HepG2 (cell line): ENCODE data around the gene P2RY6. TPM values are rescaled to one million over a fixed set of nuclear protein-coding genes. Genes with fewer than 3 reads are reported as not detected.

Experiments used
- CAMTA2 ChIP-seq: sonication (generic); formaldehyde crosslinking; IDR thresholded peaks from 2 replicates; pipeline ENCODE4 v1.4.0; 2020; ENCODE audit warnings: mild to moderate bottlenecking, missing genetic modification reagents, borderline replicate concordance
- CBX2 ChIP-seq, 2 experiments: fragments of 200-600 bp in 1 of 2; sonication (generic); formaldehyde crosslinking in 1 of 2; IDR thresholded peaks; 2 replicates each; pipeline versions ENCODE4 v1.7.0 to v1.8.1; 2018 to 2022; ENCODE audit warnings: low read depth in 2 of 2, low read length in 1 of 2, mild to moderate bottlenecking in 1 of 2, missing genetic modification reagents in 1 of 2
- DNMT3B ChIP-seq: conservative IDR thresholded peaks from 2 replicates; pipeline ENCODE4 v1.6.1; 2016; ENCODE audit warnings: missing biosample characterization, control low read depth
- FOXM1 ChIP-seq: sonication (generic); formaldehyde crosslinking; IDR thresholded peaks from 2 replicates; pipeline ENCODE4 v1.5.0; 2020; ENCODE audit warnings: missing genetic modification reagents
- GLI4 ChIP-seq: sonication (generic); formaldehyde crosslinking; IDR thresholded peaks from 2 replicates; pipeline ENCODE4 v1.5.1; 2020; ENCODE audit warnings: missing genetic modification reagents, mild to moderate bottlenecking, moderate library complexity, borderline replicate concordance
- HHEX ChIP-seq: IDR thresholded peaks from 2 replicates; pipeline ENCODE4 v1.6.1; 2016; ENCODE audit warnings: control low read depth
- MIER3 ChIP-seq: IDR thresholded peaks from 2 replicates; pipeline ENCODE4 v1.6.1; 2016; ENCODE audit warnings: missing compliant biosample characterization, borderline replicate concordance
- RELA ChIP-seq: sonication (generic); formaldehyde crosslinking; IDR thresholded peaks from 2 replicates; pipeline ENCODE4 v1.4.0; 2020; ENCODE audit warnings: missing genetic modification reagents
- SP4 ChIP-seq: sonication (generic); formaldehyde crosslinking; IDR thresholded peaks from 2 replicates; pipeline ENCODE4 v1.8.1; 2023; ENCODE audit warnings: mild to moderate bottlenecking, missing genetic modification reagents
- TBP ChIP-seq: sonication (generic); formaldehyde crosslinking; IDR thresholded peaks from 2 replicates; pipeline ENCODE4 v1.5.0; 2020; ENCODE audit warnings: missing genetic modification reagents
- THAP11 ChIP-seq: IDR thresholded peaks from 2 replicates; pipeline ENCODE4 v1.6.1; 2016; ENCODE audit warnings: missing biosample characterization, missing genetic modification reagents
- TP53 ChIP-seq: sonication (generic); formaldehyde crosslinking; conservative IDR thresholded peaks from 2 replicates; pipeline ENCODE4 v1.4.0; 2020; ENCODE audit warnings: missing genetic modification reagents
- ZC3H13 ChIP-seq: sonication (generic); formaldehyde crosslinking; IDR thresholded peaks from 2 replicates; pipeline ENCODE4 v1.8.1; 2023; ENCODE audit warnings: mild to moderate bottlenecking, missing genetic modification reagents, moderate library complexity
- ZNF256 ChIP-seq: sonication (generic); formaldehyde crosslinking; conservative IDR thresholded peaks from 2 replicates; pipeline ENCODE4 v1.4.0; 2020; ENCODE audit warnings: missing genetic modification reagents
- ZNF274 ChIP-seq: sonication (generic); formaldehyde crosslinking; IDR thresholded peaks from 2 replicates; pipeline ENCODE4 v1.5.1; 2020; ENCODE audit warnings: mild to moderate bottlenecking, missing genetic modification reagents
- ZNF350 ChIP-seq: sonication (generic); formaldehyde crosslinking; IDR thresholded peaks from 2 replicates; pipeline ENCODE4 v1.4.0; 2020; ENCODE audit warnings: mild to moderate bottlenecking, low read depth, missing genetic modification reagents, borderline replicate concordance
- ZNF772 ChIP-seq: sonication (generic); formaldehyde crosslinking; IDR thresholded peaks from 2 replicates; pipeline ENCODE4 v1.5.0; 2020; ENCODE audit warnings: mild to moderate bottlenecking, missing genetic modification reagents
- ZNF839 ChIP-seq: sonication (generic); formaldehyde crosslinking; IDR thresholded peaks from 2 replicates; pipeline ENCODE4 v1.4.0; 2020; ENCODE audit warnings: missing genetic modification reagents, mild to moderate bottlenecking, borderline replicate concordance
- ZSCAN20 ChIP-seq: sonication (generic); formaldehyde crosslinking; IDR thresholded peaks from 2 replicates; pipeline ENCODE4 v1.4.0; 2020; ENCODE audit warnings: missing genetic modification reagents, mild to moderate bottlenecking, borderline replicate concordance
- ZSCAN29 ChIP-seq: sonication (generic); formaldehyde crosslinking; conservative IDR thresholded peaks from 2 replicates; pipeline ENCODE4 v1.4.0; 2020; ENCODE audit warnings: mild to moderate bottlenecking, missing genetic modification reagents
- ZSCAN31 ChIP-seq: sonication (generic); formaldehyde crosslinking; IDR thresholded peaks from 2 replicates; pipeline ENCODE4 v1.5.0; 2020; ENCODE audit warnings: low read depth, mild to moderate bottlenecking, missing genetic modification reagents
- polyA plus RNA-seq, 8 experiments: library from polyadenylated mRNA; depleted of rRNA in 3 of 8; stranded (reverse) in 7 of 8; unstranded in 1 of 8; fragments of >200 nt; fragmentation: Illumina TruSeq in 4 of 8; extraction: Trizol in 4 of 8; gene quantifications; 2 replicates each; pipeline versions ENCODE4 v1.2.1 to v1.2.3, GENCODE V29; 2011 to 2016; ENCODE audit warnings: low read depth in 4 of 8, missing spikeins in 1 of 8, mixed read lengths in 1 of 8; ENCODE audit not compliant: insufficient read depth in 1 of 8
- total RNA-seq, 5 experiments: library from RNA; depleted of rRNA; stranded (reverse); fragments of >200 nt; fragmentation: Illumina TruSeq; extraction: Trizol; gene quantifications; 2 replicates each; pipeline ENCODE4 v1.2.3, GENCODE V29; 2016; ENCODE audit warnings: low read depth in 1 of 5
- TF ChIP-seq, protein P1 (sequence below): sonication (generic); formaldehyde crosslinking; IDR thresholded peaks from 2 replicates; pipeline ENCODE4 v1.5.1; 2020; ENCODE audit warnings: mild to moderate bottlenecking, missing genetic modification reagents, borderline replicate concordance
- TF ChIP-seq, protein P2 (sequence below): sonication (generic); formaldehyde crosslinking; IDR thresholded peaks from 2 replicates; pipeline ENCODE4 v1.5.0; 2020; ENCODE audit warnings: missing genetic modification reagents, mild to moderate bottlenecking, borderline replicate concordance

The P2RY6 gene
- total and polyA plus RNA-seq, 2 of the 13 experiments (the other 11 are each of a cell fraction or from before 2014, with no cell fraction given): 0.09 to 0.29 TPM

DNA sequence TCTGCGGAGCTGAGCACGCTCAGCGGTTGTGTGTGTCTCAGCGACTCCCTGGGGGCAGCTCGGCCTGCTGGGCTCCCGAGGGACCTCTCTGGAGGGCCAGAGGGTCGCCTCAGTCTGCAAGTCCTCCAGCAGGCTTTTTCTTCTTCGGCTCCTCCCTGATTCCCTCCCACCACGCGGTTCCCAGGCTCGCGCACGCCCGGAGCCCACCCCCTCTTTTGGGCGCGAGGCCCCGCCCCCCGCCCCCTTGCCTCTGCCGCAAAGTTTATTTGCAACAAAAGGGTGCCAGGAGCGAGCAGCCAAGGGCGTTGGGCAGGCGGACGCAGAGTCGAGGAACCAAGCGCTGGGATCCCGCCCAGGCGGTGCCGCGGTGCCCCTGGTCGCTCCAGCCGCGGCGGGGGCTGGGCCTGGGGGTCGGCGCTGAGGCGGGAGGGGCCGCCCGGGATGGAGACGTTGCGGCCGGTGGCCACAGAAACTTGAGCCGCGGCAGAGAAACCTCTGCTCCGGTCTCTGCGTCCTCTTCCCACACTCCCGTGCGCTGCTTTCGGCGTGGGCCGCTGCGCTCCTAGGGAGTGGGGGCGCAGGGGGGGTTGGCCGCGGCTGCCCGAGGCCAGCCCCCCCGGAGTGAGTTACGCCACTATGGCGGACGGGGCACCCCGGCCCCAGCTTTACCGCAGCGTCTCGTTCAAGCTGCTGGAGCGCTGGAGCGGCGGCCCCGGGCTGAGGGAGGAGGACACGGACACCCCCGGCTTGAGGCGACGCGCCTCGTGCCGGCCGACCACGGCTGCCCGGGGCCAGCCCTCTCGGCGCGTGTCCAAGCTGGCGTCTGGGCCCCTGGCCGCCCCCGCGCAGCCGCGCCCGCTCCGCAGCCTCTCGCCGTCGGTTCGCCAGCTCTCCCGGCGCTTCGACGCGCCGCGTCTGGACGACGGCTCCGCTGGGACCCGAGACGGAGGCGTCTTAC is 36.1 kb downstream of the P2RY6 start, which contains the start of gene ARHGEF17 (continued):
- TF ChIP-seq, protein P1, sequence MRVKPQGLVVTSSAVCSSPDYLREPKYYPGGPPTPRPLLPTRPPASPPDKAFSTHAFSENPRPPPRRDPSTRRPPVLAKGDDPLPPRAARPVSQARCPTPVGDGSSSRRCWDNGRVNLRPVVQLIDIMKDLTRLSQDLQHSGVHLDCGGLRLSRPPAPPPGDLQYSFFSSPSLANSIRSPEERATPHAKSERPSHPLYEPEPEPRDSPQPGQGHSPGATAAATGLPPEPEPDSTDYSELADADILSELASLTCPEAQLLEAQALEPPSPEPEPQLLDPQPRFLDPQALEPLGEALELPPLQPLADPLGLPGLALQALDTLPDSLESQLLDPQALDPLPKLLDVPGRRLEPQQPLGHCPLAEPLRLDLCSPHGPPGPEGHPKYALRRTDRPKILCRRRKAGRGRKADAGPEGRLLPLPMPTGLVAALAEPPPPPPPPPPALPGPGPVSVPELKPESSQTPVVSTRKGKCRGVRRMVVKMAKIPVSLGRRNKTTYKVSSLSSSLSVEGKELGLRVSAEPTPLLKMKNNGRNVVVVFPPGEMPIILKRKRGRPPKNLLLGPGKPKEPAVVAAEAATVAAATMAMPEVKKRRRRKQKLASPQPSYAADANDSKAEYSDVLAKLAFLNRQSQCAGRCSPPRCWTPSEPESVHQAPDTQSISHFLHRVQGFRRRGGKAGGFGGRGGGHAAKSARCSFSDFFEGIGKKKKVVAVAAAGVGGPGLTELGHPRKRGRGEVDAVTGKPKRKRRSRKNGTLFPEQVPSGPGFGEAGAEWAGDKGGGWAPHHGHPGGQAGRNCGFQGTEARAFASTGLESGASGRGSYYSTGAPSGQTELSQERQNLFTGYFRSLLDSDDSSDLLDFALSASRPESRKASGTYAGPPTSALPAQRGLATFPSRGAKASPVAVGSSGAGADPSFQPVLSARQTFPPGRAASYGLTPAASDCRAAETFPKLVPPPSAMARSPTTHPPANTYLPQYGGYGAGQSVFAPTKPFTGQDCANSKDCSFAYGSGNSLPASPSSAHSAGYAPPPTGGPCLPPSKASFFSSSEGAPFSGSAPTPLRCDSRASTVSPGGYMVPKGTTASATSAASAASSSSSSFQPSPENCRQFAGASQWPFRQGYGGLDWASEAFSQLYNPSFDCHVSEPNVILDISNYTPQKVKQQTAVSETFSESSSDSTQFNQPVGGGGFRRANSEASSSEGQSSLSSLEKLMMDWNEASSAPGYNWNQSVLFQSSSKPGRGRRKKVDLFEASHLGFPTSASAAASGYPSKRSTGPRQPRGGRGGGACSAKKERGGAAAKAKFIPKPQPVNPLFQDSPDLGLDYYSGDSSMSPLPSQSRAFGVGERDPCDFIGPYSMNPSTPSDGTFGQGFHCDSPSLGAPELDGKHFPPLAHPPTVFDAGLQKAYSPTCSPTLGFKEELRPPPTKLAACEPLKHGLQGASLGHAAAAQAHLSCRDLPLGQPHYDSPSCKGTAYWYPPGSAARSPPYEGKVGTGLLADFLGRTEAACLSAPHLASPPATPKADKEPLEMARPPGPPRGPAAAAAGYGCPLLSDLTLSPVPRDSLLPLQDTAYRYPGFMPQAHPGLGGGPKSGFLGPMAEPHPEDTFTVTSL: no peak
- TF ChIP-seq HHEX (CRISPR knock-in tag): no peak
- no peak for TF ChIP-seq CBX2 (IDR thresholded peaks at IDR 0.05; ENCODE audit: low read depth, low read length)
- no peak for TF ChIP-seq CBX2 (CRISPR knock-in tag; IDR thresholded peaks at IDR 0.05; ENCODE audit: low read depth)
- TF ChIP-seq ZC3H13 (CRISPR knock-in tag): no peak; the same call in 1 of the 2 replicates
- peak; percentile 53; the same call in 1 of the 2 replicates for TF ChIP-seq ZSCAN31 (CRISPR knock-in tag)
- TF ChIP-seq DNMT3B (CRISPR knock-in tag): no peak
- TF ChIP-seq TP53 (CRISPR knock-in tag): no peak
- no peak for TF ChIP-seq ZSCAN20 (CRISPR knock-in tag)
- TF ChIP-seq, protein P2, sequence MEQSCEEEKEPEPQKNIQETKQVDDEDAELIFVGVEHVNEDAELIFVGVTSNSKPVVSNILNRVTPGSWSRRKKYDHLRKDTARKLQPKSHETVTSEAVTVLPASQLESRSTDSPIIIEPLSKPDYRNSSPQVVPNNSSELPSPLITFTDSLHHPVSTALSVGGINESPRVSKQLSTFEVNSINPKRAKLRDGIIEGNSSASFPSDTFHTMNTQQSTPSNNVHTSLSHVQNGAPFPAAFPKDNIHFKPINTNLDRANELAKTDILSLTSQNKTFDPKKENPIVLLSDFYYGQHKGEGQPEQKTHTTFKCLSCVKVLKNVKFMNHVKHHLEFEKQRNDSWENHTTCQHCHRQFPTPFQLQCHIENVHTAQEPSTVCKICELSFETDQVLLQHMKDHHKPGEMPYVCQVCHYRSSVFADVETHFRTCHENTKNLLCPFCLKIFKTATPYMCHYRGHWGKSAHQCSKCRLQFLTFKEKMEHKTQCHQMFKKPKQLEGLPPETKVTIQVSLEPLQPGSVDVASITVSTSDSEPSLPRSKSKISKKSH (CRISPR knock-in tag): no peak
- no peak for TF ChIP-seq ZNF839 (CRISPR knock-in tag)
- no peak for TF ChIP-seq RELA
- TF ChIP-seq ZNF256 (CRISPR knock-in tag): no peak
- no peak; the same call in 1 of the 2 replicates for TF ChIP-seq SP4
- no peak for TF ChIP-seq TBP (CRISPR knock-in tag)
- TF ChIP-seq ZNF772: no peak
- TF ChIP-seq GLI4: 0 out of 2 replicates have a peak, but pooled peaks have one; percentile 47
- no peak for TF ChIP-seq ZNF350
- no peak for TF ChIP-seq FOXM1 (CRISPR knock-in tag)
- no peak for TF ChIP-seq ZNF274
- no peak for TF ChIP-seq CAMTA2 (CRISPR knock-in tag)
- TF ChIP-seq MIER3 (CRISPR knock-in tag): no peak
- TF ChIP-seq ZSCAN29 (CRISPR knock-in tag): no peak
- peak; percentile 21; the same call in 1 of the 2 replicates for TF ChIP-seq THAP11
